T-helper 2 cell (primary cell): ENCODE results near the gene E2F6.
A peak's percentile ranks its signal among the peaks of the same experiment; 100 is the strongest.

ENCODE experiments used
- DNase-seq, 5 experiments: peaks; one replicate each; pipeline versions ENCODE4 v3.0.0 to v3.0.0-alpha.2; 2012 to 2022

The E2F6 gene

DNA sequence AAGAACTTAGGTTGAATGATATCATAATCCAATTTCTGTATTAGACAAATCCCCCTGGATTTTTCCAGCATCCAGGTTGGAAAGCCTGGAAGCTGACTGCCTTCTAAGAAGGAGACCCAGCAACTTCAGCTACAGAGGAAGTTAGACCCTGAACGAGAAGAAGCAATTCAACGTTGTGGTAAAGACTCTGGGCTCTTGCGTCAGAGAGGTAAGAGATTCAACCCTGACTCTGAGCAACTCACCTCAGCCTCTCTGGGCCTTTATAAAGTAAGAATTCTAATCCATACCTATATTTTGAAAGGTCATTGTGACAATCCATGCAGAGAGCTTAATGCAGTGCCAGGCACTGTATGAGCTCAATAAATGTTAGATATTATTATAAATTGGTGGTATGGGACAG, 9.7 kb downstream of the E2F6 start:
- DNase-seq, result no peak

DNA sequence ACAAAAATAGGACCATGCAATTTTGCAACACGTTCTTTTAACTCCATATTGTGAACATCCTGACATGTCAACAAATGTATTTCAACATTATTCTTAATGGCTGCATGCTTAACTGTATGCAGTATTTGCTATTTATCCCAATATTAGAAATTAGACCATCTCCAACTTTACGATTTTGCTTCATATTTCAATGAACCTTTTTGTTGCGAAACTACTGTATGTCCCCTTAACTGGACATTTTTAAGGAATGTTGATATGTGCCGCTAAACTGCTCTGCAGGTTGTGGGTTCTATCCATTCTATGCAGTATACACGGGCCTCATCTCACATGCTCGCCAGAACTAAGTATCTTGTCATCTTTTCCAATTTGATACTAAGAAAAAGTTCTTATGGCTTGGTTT, 11.1 kb downstream of the E2F6 start:
- DNase-seq, result no peak

DNA sequence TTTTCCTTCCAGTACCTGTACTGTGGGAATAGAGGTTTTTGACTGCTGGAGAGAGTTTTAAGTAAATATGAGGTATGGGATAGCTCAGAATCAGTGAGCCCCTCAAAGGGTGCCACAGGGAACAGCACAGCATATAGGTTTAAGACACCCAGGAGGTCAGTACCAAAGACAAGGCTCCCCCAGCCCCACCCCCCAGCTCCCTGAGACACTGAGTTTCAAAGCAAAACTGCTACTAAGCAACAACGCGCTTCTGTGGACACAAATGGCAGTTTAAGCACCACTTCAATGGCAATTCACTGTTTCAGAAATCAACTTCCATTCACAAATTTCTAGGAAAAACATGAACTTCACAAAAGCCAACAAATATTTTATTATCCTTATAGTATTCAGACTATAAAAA, 15.2 kb downstream of the E2F6 start:
- DNase-seq, result no peak

DNA sequence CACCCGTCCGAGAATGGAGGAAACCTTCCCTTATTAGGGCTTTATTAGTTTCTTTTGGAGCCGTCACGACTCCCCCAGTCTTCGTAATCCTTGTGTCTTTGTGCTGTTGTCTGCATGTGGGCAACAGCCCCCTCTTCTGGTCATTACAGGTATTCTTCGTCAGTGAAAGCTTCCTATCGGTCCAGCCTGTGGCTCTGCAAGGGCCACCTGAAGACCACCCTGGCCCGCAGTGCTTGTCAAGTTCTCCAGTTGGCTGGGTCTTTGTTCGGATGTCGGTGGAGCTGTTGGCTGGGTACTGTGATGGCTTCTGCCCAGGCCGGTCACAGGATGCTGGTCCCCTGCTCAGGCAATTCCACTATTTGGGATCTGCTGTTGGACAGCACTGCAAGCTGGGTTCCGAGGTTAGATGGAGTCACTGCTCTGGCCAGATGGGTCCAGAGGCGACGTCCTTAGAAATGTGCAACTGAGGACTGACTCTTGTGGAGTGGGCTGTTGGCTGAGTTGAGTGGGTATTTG, 19.2 kb downstream of the E2F6 start:
- peak in 4 of 5 experiments; percentile 2 to 53 (median 30) for DNase-seq

DNA sequence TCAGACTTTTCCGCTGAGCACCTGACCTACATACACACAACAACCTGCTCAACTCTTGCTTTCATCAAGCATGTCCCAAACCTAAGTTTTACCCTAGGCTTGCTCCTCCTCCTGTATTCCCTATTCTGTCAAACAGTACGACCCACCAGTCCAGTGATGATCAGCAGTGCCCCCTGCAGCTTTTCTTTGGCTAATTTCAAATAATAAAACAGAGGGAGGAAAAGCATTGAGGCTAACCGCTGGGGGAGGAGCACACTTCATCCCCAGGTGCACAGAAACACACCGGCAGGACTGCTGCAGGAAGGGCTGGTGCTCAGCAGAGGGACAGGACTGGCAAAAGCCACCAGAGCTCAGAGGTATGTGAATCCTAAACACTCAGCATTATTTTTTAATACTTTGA, 21.2 kb downstream of the E2F6 start:
- DNase-seq, result no peak

DNA sequence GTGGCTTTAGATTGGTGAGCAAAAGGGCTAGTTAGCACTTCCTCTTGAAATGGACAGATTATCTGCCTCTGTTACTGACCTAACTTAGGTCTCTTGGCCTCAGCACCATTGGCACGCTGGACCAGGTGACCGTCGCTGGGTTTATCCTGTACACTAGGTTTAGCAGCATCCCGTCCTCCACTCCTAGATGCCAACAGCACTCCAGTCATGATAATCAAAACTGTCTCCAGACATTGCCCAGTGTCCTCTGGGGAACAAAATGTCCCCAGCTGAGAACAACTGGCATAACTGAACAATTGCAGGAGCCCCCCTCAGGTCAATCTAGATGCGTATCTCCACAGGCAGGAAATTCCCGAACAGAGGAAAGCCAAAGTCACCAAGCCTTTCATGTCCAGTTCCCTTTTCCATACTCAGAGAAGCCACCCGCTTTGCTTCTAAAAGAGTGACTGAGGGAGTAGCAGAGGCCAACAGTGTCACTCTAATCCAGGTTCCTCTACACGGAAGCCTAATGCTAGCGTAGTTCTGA, 27.3 kb downstream of the E2F6 start:
- no peak for DNase-seq

DNA sequence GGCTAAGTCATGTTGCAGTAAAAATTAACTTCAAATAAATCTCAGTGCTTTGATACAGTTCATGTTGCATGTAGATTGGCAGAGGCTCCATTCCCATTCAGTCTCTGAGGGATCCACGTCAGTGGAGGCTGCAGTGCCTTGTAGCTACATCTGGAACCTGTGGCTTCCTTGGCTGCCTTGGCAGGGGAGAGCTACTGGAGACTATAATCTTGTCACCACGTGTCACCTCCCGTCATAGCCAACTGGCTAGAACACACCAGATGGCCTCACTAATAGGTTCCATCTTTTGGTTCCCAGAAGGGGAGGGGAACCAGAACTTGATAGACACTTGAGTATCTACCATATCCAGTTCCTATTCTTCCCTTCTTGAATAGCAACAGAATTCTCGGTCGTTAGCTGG, 28.4 kb downstream of the E2F6 start:
- DNase-seq, result no peak

DNA sequence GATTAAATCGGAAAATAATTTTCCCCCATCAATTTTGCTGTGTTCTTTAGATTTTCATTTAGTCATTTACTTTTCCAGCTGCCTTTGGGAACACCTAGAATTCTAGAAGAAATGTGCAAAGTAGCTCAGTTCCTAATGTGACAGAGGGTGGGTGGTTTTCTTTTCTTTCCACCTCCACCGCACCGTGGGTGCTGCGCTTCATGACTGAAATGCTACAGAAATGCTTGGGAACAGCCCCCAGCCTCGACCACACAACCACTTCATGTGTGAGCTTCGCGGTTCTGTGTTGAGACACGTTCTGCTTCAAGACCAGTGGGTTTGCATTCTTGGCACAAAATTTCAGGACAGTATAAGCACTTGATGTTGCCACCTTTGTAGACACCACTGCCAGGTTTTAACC, 30.9 kb downstream of the E2F6 start:
- DNase-seq, result no peak

DNA sequence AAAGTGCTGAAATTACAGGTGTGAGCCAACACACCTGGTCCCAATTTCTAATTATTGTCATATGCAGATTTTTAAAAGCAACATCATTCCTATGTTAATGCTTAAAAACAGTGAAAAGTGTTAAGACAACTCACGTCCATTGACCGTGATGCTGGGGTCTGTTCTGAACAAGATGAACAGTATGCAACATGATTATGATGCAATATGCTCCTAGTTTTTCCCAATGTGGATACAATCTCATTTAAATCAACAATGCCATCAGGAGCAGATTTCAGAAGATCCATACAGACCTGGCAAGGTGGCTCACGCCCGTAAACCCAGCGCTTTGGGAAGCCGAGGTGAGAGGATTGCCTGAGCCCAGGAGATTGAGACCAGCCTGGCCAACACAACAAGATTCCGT, 31.5 kb downstream of the E2F6 start:
- DNase-seq, result no peak

DNA sequence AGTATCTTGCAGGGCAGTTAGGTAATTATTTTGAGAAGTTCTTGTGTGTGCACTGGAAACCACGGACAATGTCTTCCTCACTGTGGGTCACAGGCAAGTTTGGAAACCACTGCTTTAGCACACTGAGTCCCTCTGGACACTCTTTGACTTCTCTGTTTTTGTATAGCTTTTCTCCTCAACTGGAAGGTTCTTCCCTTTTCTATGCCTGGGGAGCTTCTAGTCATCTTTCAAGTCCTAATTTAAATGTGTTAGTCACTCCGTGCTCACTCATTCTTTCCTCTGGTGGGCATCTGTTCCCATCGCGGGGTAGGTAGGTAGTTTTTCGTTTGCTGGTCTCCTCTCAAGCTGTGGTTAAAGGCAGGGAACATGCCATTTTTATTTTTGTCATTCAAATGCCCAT, 32.1 kb downstream of the E2F6 start:
- no peak for DNase-seq

DNA sequence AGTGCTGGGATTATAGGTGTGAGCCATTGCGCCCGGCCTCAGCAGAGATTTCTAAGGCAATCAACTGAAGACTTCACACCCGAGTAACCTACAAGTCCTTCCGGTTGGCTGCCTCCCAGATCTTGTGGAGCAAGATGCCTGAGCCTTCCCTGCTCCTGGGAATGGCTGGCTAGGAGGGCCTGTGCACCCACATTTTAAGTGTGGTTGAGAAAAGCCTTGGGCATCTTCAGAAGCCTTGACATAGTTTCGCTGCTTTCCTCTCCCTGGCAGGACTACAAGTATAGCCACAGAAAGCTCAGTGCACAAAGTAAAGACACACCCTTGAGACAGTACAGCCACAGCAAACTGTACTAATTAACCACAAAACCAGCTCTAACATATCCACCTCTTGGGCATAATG, 35.2 kb downstream of the E2F6 start:
- no peak for DNase-seq

DNA sequence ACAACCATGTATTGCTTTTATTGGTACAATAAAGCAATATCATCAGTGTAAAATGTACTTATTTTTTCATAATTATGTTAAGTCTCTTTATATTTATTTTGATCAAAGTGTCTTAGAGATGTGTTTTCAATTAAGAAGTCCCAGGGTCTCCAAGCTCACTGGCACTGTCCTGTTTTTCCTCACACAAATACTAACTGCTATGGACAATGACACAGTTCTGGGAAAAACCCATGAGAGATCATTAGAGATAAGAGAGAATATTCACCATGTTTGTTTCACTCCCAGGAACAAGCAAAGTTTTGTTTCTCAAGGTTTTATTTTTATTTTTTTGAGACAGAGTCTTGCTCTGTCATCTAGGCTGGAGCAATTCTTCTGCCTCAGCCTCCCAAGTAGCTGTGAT, 38.7 kb downstream of the E2F6 start:
- DNase-seq, result no peak

DNA sequence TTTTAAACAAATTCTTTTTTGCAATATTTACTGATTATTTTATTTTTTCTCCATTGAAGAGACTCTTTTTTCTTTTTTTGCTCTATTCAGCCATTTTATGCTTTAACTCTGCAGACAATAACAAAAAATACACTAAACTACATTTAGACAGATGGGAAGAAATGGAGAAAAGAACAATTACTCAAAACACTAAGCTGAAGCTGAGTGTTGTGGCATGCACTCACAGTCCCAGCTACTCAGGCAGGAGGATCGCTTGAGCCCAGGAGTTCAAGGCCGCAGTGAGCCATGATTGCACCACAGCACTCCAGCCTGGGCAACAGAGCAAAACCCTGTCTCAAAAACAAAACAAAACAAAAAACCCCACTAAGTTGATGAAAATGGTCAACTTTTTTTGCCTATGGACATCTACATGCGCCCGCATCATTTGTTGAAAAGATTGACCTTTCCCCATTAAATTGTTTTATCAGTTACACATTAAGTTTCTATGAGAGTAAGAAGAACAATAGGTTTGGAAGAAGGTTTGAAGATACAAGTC, 43.0 kb downstream of the E2F6 start:
- no peak for DNase-seq

DNA sequence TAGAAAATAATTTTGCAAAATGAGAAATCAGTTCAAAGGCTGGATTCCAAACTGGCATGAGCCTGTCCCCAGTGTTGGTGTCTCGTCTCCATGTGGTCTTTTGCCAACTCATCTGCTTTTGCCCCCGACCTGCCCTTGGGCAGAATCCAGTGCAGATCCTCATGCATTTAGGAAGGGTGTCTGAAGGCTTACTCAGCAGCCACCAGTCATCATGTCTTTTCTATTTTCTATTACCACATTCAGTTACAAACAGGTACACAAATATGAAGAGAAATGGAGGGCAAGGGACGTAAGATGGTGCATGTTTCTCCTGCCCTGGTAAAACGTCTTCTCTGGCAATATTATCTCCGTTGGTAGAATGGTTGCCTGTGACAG, 43.5 kb downstream of the E2F6 start:
- DNase-seq, result no peak

DNA sequence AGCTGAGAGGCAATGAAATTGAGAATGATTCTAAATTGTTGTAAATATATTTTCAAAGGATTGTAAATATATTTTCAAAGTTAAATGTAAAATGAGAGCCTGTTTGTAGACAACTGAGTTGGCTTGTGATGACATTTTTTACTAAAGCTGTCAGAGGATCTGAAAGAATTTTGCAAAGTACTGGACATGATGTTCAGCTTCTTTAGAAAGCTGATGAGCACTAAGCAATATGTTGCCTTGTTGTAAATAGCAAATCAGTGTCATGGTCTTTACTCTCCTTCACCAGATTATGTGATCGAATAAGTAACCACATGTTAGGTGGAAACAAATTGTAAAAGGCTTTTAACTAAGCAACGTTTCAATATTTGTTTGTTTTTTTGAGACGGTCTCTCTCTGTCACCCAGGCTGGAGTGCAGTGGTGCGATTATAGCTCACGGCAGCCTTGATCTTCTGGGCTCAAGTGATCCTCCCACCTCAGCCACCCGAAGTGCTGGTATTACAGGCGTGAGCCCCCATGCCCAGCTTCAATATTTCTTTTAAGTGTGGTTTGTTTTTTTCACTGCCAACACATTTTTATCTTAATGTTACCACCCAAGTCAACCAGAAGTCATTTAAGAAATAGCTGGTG, 44.0 kb downstream of the E2F6 start:
- DNase-seq, result no peak

DNA sequence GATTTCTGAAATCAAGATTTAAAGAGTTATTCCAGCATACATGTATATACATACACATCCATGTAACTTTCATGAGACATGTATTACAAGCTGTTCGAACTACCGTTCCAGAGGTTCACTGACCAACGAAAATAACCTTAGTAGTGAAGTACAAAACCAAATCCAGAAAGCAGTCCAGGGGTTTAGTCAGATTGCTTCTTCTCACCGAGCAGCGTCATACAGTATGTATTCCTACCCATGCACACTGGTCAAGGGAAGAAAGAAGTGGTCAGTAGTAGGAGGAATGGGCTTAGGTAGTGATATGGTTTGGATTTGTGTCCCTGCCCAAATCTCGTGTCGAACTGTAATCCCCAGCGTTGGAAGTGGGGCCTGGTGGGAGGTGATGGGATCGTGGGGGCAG, 45.3 kb downstream of the E2F6 start:
- no peak for DNase-seq

DNA sequence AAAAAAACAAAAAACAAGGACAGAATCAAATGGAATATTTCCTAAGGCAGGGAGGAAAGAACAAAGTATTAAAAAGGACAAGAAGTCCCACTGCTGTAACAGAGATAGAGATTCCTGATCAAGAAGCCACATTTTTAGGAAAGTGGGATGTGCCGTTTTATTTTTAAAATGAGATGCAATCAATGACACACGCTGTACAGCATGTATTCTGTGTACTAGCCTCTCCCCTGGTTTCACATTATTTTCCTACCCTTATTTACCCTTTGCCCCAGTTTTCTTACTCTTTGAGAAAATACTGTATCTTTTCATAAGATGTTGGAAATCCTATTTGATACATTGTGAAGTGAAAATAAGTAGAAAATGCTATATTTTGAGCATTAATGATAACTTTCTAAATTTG, 45.8 kb downstream of the E2F6 start:
- no peak for DNase-seq

DNA sequence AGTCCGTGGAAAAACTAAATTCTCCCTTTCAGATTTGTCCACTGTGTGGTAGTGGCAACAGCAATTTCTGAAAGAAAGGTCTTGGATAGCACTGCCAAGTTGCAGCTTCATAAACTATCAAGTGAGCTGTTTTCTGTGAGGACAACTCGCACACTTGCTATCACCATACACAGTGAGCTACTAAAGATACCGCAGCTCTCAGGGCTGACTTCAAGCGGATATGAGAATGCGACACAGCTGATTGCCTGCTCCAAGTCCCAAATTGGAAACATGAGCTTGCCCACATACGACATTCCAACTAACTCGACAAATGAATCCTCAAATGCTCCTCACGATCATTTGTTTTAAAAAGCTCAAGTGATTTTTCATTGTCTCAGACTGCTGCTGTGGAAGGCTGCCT, 46.2 kb downstream of the E2F6 start:
- DNase-seq, result no peak

DNA sequence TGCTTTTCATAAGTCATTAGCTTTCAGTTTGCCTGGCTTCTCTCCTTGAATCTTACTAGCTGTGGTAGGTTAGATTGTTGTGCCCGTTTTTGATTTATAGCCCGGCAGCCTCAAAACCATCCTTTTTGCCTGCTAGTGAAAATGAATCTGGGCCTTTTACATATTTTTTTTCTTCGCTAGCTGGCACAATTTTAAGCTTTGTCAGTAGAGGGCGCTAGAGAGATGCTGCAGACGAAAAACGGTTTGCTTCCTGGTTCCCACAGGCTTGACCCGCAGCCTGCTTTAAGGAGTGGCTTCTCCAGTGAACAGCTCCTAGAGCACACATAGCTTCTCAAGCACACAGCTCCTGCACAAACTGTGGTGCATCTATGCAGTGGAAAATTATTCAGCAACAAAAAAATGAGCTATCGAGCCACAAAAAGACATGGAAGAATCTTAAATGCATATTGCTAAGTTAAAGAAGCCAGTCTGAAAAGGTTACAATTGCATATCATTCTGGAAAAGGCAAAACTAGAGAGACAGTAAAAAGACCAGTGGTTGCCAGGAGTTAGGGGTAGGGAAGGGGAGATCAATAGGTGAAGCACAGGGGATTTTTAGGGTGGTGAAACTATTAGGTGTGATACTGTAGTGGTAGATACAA, 47.9 kb downstream of the E2F6 start:
- no peak for DNase-seq

DNA sequence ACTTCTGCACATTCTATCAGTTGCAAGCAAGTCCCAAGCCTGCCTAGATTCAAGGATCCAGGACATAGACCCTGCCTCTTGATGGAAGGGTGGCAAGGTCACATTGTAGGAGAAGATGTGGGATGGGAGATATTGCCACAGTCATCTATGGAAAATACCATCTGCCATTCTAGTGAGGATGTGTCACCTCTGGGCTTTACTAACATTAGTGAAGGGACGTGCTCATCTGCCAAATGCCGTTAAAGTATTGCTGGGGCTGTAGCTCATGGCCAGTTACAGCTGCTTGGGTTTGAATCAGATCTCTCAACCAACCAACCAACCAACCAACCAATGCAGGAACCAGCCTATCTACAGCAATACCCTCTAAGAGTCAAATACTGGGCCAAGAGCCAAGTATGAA, 49.0 kb downstream of the E2F6 start:
- DNase-seq, result no peak

DNA sequence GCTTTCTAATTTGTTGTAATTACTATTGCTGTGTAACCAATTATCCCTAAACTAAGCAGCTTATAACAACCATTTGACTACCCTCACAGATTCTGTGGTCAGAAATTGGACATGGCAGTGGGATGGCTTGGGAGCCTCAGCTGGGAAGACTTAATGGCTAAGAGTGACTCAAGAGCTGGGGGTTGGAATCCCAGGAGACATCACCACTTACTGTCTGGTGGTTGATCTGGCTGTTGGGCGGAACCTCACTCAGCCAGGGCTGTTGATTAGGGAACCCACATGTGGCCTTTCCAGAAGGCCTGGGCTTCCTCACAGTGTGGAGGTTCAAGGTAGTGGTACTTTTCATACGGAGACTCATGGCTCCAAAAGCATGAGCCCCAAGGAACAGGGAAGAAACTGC, 49.8 kb downstream of the E2F6 start:
- DNase-seq, result no peak

DNA sequence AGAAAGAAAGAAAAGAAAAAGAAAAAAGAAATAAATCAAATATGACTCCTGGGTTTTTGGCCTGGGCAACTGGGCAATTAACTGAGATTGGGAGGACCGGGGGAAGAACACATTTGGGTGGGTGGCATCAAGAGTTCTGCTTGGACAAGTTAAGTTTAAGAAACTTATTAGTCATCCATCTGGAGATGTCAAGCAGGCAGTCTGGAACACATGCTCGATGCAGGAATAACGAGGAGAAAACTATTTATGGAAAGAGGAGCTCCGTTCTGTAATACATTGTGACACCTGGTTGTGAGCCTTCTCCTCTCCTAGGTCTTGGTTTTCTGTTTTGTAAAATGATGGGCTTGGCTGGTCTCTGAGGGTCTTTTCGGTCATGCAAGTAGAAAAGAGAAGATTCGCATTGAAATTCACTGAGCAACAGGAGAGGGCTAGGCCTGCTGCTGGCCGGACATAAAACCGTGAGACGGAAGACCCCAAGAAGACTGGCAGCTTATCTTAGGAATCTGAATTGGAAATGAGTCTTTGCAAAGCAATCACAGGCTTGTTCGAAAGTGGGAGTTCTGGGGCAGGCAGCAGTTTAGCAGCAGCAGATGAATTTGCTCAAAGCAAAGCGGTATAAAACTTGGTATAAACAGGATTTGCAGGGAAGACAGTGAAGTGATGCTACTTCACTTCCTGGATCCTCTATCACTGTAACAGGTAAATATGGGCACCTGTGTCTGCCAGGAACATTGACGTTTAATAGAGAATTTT, 51.4 kb downstream of the E2F6 start:
- no peak for DNase-seq

DNA sequence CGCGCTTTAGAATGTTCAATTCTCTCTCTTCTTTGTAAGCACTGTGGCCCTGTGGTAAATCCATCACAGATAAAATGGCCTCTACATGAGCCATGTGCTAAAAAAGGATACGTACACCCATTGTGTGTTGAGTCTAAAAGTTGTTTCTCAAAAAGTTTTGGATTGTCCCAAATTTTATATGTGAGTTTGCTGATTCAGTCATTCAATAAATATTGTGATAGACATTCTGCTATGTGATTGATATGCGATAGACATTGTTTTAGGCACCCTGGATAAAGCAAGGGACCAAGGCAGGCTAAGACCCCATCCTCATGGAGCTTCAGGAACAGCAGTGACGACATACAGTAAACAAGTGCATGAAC, 53.5 kb downstream of the E2F6 start:
- DNase-seq, result no peak
